Measurements from ENCODE around the gene C2CD5. TPM values are rescaled to one million over a fixed set of nuclear protein-coding genes. Genes with fewer than 3 reads are reported as not detected.

Gene C2CD5
- total and polyA plus RNA-seq, 2 of the 4 experiments (the other 2 are of a cell fraction), result 14.5 to 15.8 TPM

- POLR2A ChIA-PET (ENCODE audit: unreplicated experiment), result no interaction called here
- no peaks in the 10 kb centered on the region for H3K4me1 ChIP-seq (ENCODE audit: control insufficient read depth, insufficient read depth, low read length)
- DNase-seq (no peak), ATAC-seq (ENCODE audit: low read depth) (no peak)
- H3K79me1 ChIP-seq (ENCODE audit: low read depth in 1 of 2, low read length in 2 of 2), result no peaks in the 10 kb centered on the region
- H4K20me1 ChIP-seq (ENCODE audit: insufficient read depth, low read length), result no peaks in the 10 kb centered on the region
- no peak overlapping the region for H3K9ac ChIP-seq (ENCODE audit: low read depth, low read length)
- dilution Hi-C loops (cut with HindIII; ENCODE audit: low sequenced_read_pairs, unreplicated experiment), result no loop called here
- no peak overlapping the region for H3K23ac ChIP-seq (ENCODE audit: low read depth, low read length)
- intact Hi-C loops (cut with micrococcal nuclease), result no loop called here
- no peak overlapping the region for H3K4ac ChIP-seq (ENCODE audit: low read depth, low read length)
- H3K18ac ChIP-seq (ENCODE audit: low read depth, low read length), result no peak overlapping the region
- H4K5ac ChIP-seq (ENCODE audit: low read depth, low read length), result no peak overlapping the region
- WGBS, 2 experiments (ENCODE audit: extremely low coverage in 2 of 2, insufficient read length in 1 of 2), result no CpG with 5 or more reads among the region's 1 CpG
- H2AK9ac ChIP-seq (replicated peaks; ENCODE audit: low read depth, low read length, poor library complexity), result no peak overlapping the region
- H3K4me2 ChIP-seq (ENCODE audit: low read depth, low read length), result no peak overlapping the region
- H3K27me3 ChIP-seq (ENCODE audit: control insufficient read depth, insufficient read depth, low read length), result no peaks in the 10 kb centered on the region
- no TSS peak for BruUV-seq (replicated peaks)
- H2BK15ac ChIP-seq (ENCODE audit: low read depth, low read length), result no peak overlapping the region
- no peak overlapping the region for H3K27ac ChIP-seq (ENCODE audit: insufficient read depth, low read length)
- no peaks in the 10 kb centered on the region for H3K9me3 ChIP-seq (ENCODE audit: control insufficient read depth, insufficient read depth, low read length)
- H3K9me1 ChIP-seq (ENCODE audit: insufficient read depth, low read length), result no peaks in the 10 kb centered on the region
- H2AFZ ChIP-seq (replicated peaks; ENCODE audit: low read length, poor library complexity), result no peak overlapping the region
- no peak overlapping the region for H2BK120ac ChIP-seq (ENCODE audit: low read depth, low read length)
- H3K56ac ChIP-seq (ENCODE audit: extremely low read depth, insufficient read depth, low read length), result no peak overlapping the region
- H3K14ac ChIP-seq (replicated peaks; ENCODE audit: low read depth, low read length), result no peak overlapping the region
- H3K4me3 ChIP-seq (ENCODE audit: insufficient read depth, low read depth, low read length), result no peak overlapping the region
- no peak overlapping the region for H2BK20ac ChIP-seq (ENCODE audit: low read depth, low read length)
- H3K36me3 ChIP-seq (ENCODE audit: control insufficient read depth, insufficient read depth, low read length), result no peaks in the 10 kb centered on the region
- CTCF ChIA-PET, result interaction anchor here (1.2 kb wide), 1 partner anchor 9 kb away, joined by 3 read pairs; no protein-coding TSS in a partner anchor
- in situ Hi-C loops (cut with MboI; ENCODE audit: low sequenced_read_pairs), result no loop called here
- H4K91ac ChIP-seq (ENCODE audit: insufficient read depth, low read depth, low read length), result no peak overlapping the region
- no peak for TF ChIP-seq MXI1 (IDR thresholded peaks at IDR 0.05; ENCODE audit: borderline replicate concordance, low read depth, low read length)
- H4K8ac ChIP-seq (ENCODE audit: low read depth in 2 of 2, low read length in 2 of 2), result no peak overlapping the region
- no peak overlapping the region for H2AK5ac ChIP-seq (ENCODE audit: low read depth, low read length)
- no peak overlapping the region for H2BK5ac ChIP-seq (ENCODE audit: low read depth, low read length, poor library complexity, severe bottlenecking)
Measured at GRCh38 chr12:22576065-22576464, 31.7 kb upstream of the C2CD5 start.

All from IMR-90 (cell line).